ENCODE results near the gene MBOAT1.

DNA sequence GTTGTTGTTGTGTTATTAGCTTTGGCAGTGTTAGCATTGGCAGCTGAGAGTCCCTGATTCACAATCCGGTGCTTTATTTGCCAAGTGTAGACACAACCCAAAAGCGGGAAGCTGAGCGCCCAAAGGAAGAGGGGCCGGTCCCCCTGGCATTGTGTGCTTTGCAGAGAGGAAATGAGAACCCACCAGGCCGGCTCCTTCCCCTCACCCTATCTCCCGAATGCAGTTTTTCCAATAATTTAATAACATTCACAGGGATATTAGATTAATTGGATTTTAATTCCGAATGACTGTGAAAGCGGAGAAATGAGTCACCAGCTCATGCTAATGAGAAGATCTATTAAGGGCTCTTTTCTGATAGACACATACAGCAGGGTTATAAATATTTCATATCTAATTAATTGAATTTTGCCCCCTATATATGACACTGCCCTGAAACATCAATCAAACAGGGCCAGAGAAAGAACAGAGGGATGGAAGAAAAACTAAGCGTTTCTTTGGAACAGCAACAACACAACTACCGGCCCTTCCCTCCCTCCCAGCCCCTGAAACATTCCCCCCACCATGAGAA is 143.8 kb downstream of the MBOAT1 start:
- TF ChIP-seq POLR2AphosphoS5 (IDR thresholded peaks at IDR 0.05; ENCODE audit: low read depth, low read length) (no peak), SIN3A (IDR thresholded peaks at IDR 0.05; ENCODE audit: borderline replicate concordance, insufficient read depth, low read length) (no peak)
